ENCODE data around the gene SERINC5.
A peak's percentile ranks its signal among the peaks of the same experiment; 100 is the strongest.
"Not testable (repeated sequence)": the region's sequence is repeated elsewhere in the genome, so short reads cannot be mapped to it uniquely, and the experiment has no call there.

SERINC5 gene

DNA sequence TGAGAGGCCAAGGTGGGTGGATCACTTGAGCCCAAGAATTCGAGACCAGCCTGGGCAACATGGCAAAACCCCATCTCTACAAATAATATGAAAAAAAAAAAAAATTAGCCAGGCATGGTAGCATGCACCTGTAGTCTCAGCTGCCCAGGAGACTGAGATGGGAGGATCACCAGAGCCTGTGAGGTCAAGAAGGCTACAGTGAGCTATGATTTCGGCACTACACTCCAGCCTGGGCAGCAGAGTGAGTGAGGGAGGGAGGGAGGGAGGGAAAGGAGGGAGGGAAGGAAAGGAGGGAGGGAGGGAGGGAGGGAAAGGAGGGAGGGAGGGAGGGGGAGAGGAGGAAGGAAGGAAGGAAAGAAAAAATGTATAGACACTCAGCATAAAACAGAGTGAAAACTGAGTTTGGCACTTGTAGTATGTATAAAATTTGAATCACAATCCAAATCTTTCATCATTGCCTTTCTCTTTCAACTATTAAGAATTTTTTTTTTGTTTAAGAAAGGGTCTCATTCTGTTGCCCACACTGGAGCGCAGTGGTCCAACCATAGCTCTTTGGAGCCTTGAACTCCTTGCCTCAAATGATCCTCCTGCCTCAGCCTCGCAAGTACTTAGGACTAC lies 27.8 kb downstream of the SERINC5 start:
- no peak for DNase-seq (ENCODE audit: low spot score)

DNA sequence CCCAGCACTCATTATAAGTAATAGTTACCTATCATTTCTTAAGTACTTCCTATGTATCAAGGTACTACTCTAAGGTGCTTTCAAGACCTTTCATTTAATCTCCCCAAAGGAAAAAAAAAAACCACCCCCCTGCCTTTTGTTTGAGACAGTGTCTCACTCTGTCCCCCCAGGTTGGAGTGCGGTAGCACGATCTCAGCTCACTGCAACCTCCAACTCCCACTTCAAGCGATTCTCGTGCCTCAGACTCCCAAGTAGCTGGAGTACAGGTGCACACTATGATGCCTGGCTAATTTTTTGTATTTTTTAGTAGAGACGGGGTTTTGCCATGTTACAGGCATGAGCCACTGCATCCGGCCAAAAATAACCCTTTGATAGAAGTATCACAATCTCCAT lies 29.9 kb downstream of the SERINC5 start:
- no peak for DNase-seq (ENCODE audit: low spot score)

DNA sequence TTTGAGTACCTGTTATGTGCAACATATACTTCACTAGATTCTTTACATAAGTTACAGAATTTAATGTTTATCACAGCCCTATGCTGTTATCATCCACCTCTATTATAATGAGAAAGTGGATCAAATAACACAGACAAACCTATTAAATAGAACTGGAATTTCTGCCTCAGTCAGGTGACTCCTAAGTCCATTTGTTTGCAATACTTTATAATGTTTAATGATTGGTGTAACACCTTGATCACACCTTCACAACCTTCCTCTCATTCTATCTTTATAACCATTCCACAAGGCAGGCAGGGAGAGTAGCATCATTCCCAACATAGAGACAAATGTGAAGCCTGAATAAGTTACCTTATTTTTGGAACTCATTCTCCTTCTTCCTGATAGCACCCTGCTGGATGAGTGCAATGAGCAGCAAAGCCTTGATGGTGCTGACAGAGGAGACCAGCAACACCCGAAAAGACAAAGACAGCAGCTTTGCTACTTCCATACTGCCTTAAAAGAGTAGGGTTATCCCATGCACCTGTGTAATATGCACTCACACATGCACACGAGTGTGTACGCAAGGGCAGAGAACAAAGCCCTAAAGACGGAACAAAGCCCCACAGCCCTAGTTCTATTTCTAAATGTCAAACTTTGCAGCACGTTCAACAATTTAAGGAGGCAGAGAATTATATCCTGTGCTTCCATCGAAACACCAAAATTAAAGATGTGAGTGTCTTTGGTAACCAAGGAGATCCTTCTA lies 30.5 kb downstream of the SERINC5 start:
- no peak for DNase-seq (ENCODE audit: low spot score)

DNA sequence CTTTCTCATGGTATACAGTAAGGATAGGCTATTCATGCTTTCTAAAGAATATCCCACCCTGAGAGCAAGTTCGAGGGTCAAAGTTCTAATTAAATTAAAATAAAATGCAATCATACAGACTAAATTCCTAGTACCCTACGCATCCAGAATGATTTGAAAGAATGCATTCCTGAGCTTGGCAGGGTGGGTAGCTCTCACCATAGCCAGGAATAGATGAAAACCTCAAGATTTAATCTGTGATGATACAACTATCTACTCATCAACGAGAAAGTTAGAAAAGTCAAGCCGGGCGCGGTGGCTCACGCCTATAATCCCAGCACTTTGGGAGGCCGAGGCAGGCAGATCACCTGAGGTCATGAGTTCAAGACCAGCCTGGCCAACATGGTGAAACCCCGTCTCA lies 32.3 kb downstream of the SERINC5 start:
- no peak for DNase-seq (ENCODE audit: low spot score)

DNA sequence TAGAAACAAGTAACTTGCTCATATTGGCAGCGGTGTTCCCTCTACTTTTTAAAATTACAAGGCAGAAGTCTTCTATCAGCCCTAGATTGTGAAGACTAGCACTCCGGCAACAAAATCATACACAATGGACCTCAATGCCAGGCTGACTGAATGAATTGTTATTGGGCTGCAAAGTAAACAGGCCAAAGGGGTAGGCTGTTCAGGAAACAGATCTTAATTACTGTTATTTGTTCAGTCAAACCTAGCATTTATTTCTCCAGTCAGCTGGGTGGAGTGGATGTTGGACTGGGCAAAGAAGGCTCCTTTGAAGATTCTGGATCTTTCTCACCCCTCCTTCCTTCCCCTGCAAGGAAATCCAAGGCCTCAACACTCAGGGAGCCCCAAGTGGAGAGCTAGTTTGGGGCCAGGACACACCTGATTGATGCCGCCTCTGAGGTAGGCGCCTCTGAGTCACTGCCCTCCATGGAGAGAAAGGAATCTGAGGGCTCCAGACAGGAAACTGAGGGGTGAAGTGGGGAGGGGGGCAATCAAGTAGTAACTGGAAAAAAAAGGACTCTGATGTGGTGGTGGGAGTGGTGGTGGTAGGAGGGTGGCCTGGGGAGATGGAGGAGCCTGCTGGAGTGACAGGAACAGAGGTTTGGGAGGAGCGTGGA lies 35.5 kb downstream of the SERINC5 start:
- DNase-seq (ENCODE audit: low spot score) = no peak

DNA sequence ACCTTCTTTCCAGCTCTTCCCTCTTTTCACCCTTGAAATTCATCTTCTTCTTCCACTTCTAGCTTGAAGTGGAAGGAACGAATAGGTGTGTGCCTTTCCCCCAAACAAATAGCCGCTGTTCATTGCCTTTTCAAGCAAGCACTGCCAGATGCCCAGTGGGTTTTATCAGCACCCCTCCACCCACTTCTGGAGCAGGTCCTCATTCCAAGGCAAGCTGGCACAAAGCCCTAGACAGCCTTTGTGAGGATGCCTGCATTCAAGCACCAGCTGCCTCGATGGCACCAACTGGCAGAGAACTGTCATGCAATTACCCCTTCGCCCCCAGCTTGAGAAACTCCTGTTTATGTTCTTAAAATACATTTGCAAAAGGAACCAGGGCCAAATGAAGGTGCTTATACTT lies 36.5 kb downstream of the SERINC5 start:
- DNase-seq (ENCODE audit: low spot score) = no peak

DNA sequence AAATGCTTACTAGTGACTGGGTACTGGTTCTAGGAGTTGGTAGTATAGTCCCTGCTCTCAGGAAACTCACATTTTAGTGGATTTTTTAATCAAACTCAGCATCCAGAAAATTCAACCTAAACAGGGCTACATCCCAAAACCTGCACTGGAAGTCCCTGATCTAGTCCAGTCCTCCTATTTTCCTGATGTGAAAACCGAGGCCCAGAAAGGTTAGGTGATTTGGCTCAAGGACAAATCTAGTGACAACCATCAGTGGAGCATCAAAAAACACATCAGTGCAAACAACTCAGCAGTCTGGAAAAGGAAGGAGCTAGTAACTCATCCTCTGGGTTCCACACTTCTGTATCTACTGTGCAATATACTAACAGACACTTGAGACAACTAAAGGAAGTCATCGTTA lies 38.2 kb downstream of the SERINC5 start:
- no peak for DNase-seq (ENCODE audit: low spot score)

DNA sequence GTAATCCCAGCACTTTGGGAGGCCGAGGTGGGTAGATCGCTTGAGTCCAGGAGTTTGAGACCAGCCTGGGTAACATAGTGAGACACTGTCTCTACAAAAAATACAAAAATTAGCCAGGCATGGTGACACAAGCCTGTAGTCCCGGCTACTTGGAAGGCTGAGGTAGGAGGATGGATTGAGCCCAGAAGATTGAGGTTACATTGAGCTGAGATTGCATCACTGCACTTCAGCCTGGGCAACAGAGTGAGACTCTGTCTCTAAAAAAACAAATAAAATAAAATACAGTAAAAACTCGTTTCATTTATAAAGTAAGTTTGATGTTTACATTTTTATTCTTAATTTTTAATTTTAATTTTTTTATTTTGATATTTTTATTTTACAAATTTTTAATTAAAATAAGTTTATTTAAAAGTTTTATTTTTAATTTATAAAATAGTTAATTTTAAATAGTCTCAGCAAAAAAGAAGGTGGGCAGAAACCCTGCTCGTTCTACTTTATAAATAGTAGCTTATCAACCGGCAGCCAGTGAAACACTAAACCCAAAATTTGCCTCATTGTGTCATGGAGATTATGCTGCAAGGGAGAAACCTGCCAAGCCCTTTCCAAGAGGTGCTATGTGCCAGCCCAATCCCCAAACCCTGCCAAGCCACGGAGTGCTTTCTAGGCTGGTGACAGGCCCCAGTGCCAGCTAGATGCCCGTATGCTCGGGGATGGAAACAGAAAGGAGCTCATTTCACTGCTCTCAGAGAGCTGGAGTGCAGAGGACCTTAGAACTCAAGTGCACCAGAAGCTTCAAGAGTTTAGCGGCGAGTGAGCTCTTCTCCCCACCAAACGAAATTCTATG lies 38.9 kb downstream of the SERINC5 start:
- peak; percentile 85 for DNase-seq (ENCODE audit: low spot score)

DNA sequence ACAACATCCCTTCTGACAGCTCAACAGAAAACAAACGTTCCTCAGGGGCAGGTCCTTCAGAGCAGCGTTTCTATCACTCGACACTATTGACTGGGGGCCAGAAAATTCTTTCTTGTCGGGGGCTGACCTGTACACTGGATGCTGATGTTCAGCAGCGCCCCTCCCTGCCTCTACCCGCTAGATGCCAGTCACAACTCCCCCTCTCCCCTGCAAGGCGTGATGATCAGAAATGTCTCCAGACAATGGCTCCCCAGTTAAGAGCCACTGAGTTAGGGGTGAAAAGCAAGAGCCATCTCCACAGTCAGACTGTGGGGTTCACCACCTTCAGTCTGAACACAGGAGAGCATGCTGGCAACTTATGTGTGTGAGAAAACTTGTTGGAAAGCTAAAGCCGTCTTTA lies 39.8 kb downstream of the SERINC5 start:
- no peak for DNase-seq (ENCODE audit: low spot score)

DNA sequence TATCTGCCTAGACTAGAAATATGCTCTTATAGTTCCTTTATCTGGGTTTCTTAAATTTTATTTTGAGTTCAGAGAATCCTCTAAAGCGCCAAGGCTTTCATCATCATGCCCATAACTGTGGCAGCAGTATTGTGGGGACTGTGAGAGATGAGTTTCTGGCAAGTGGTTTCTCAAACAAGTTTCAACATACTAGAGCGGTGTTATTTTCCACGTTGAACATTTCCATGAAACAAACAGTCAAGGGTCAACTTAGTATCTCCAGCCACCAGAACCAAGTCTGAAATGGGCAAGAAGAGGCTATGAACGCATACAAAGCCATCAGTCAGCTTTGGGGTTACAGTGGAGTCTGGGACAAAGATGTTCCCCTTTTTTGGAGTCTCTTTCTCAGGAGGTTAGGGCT lies 40.3 kb downstream of the SERINC5 start:
- no peak for DNase-seq (ENCODE audit: low spot score)

DNA sequence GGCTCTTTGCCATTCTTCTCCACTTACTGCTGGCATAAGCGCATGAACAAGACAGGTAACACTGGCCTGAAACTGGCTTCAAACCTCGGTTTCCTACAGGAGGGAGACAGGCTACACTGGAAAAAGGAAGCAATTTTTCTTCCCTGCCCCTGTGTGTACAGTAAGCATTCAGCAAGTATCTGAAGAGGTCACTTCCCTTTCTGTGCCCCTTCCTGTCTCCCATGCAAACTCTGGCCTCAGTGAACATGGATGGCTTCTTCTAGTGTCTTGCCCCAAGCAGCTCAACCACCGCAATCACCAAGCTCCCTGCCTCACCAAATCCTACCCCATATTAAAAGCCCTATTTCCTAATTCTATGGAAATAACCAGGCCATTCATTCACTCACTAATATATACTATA lies 42.4 kb downstream of the SERINC5 start:
- DNase-seq (ENCODE audit: low spot score) = no peak

DNA sequence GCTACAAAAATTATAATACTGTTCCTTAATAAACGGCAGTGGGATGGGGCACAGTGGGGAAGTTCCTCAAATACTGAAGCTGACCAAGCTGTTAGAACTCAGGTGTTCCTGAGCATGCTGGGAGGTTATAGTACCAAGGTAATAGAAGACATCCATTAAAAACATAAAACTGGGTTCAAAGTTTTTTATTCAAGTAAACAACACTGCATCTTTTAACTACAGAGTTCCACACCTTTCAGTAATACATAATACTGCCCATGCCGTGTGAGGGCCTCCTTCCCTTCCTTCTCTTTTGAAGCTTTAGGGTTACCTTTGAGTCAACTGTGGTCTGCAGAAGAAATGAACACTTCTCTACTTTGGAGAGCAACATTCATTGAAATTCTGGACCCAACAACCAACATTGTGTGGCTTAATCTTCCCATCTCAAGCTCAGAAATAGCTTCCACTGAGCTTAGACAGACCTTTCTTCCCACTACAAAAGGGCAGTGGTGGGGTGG lies 43.6 kb downstream of the SERINC5 start:
- DNase-seq (ENCODE audit: low spot score) = no peak

DNA sequence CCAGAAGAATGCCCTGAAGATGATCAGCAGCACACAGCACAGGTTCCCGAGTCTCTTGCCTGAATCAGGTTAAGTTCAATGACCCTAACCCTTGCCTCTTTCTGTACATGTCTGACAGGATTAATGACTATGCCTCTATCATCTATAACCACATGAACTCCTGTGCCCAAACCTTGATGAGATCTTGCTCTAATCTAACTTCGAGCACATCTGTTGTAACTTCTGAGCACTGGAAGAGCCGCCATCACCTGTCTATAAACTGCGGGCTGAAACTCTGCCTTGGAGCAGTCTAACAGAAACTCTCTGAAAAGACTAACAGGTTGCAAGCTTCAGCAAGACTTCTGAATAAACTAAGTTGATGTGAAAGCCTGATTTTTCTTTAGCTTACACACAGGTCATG lies 44.5 kb downstream of the SERINC5 start:
- DNase-seq (ENCODE audit: low spot score) = no peak

DNA sequence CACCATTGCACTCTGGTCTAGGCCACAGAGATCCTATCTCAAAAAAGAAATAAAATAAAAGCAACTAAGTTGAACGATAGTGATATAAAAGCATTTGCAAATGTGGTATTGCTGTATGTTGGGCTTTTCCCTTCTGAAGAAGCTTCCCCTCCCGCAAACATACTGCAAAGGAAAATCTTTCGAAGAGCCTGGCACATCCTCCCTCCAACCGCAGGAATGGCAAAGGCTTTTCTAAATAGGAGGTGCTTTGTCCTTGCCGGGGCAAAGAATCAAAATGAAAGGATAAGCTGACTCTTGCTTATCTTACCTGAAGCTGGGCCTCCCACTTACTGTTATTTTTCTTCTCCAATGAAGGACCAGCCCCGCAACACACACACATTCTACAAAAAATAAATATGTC lies 45.8 kb downstream of the SERINC5 start:
- DNase-seq (ENCODE audit: low spot score) = no peak

DNA sequence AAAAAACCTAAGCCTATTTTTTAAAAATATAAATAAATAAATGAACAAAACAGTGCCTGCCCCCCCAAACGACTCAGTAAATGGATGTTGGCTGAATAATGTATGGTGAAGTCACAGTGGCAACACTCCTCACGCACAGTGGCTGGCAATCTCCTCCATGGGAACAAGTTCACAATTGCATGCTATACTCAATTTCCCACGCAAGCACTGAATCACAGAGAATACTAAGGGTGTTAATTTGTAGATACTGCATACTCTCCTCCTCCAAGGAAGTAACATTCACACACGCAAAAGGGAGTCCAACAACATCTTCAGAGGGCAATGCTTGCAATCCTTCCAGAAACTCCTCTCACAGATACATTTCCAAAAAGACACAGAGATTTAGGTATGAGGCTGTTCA lies 47.5 kb downstream of the SERINC5 start:
- DNase-seq (ENCODE audit: low spot score) = no peak

DNA sequence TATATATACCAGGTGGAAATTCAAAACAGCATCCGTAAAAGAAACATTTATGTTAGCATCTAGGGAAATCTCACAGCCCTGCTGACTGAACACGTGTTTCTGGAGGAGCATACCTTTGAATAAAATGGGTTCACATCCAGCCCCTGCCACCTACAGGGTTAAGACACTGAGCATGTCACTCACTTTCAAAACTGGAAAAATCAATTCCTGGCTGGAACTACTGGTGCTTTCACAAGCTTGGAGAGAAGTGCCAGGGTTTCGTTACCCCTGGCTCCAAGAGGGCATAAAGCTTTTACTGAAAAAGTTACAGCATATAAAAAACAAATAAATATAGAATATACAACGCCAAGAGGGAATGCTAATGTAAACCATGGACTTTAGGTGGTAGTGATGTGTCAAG lies 48.0 kb downstream of the SERINC5 start:
- DNase-seq (ENCODE audit: low spot score) = no peak

DNA sequence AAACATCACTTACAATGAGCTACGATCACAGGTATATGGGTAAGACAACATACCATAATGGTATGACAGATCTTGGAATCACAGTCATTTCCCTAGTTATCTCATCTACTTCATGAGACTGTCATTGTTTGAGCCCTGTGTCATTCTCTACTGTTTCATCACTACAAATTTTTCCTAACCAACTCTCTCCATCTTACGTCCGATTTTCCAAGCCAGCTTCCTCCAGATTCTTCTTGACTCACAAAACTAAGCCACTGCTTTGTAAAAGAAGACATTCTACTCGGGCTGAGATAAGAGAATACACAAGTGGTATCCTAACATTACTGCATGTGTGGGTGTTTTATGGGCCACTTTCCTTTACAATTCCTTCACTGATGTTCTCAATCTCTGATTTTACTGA lies 49.6 kb downstream of the SERINC5 start:
- DNase-seq (ENCODE audit: low spot score) = no peak

DNA sequence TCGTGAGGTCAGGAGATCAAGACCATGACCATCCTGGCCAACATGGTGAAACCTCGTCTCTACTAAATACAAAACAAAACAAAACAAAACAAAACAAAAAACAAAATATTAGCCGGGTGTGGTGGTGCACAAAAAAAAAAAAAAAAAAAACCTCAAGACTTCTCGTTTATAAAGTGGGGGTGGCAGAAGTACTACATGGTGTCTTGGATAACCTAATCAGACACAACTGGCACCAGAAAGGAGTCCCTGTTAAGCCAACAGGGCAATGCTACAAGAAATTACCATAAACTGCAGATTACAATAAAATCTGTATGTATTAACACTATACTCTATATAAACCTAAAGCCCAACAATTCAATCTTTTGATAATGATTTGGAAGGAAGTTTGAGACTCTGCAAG lies 50.0 kb downstream of the SERINC5 start:
- DNase-seq (ENCODE audit: low spot score) = no peak

DNA sequence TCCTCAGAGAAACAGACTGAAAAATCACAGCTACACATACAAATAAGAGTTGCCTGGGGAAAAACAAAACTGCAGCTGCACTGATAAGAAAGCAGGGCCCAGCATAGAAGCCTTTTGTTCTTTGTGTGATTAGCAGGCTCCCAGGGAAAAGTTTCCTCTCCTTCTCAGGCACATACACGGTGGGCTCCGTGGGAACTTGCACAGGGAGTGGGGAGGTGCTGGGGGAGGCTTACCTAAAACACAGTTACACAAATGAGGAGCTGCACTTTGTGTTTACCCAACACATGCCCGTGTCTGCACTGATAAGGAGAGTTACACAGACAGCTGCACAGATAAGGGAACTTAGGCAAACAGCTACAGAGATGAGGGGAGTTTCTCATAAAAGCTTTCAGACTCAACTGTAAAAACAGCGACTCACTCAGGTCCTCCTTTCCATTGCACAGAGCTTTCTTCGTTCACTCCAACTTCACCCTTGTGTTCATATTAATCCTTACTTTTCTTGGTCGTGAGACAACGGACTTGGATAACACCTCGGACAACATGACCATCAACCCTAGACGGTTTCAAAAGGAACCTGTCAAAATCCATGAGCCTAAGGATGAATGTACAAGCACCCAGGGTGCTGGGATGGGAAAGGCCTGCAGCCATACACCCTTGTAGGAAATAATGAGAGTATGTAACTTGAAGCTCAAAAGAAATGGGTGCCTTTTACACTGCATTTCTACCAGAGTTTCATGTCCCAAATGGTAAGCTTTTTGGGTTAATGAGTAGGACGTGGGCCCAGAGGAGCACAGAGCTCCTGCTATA lies 50.8 kb downstream of the SERINC5 start:
- peak; percentile 70 for DNase-seq (ENCODE audit: low spot score)

DNA sequence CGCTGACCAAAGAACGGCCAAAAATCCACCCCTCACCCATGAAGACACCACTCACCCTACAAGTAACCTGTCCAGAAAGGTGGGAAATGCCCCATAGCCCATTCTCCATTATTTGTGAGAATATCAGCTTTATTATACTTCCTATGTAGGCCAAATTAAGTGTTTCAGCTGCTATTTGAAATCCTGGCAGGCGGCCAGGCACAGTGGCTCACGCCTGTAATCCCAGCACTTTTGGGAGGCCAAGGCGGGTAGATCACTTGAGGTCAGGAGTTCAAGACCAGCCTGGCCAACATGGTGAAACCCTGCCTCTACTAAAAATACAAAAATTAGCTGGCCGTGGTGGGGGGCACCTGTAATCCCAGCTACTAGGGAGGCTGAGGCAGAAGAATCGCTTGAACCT lies 54.1 kb downstream of the SERINC5 start:
- DNase-seq (ENCODE audit: low spot score) = not testable (repeated sequence)

DNA sequence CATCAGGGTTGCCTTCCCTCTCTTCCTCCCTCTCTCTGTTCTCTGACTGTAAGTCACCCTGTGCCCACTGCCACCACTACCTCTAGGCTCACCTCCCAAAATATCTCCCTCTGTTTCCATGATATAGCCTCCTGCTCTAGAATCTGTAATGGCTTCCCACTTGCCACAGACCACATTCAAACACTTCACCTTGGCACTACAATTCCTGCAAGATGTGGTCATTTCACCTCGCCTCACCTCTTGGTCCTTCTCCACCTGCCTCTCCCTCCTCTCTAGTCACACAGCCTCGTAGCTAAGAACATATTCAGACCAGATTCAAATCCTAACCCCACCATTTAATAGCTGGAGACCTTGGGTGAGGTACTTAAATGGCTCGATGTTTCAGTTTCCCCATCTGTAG lies 56.9 kb downstream of the SERINC5 start:
- DNase-seq (ENCODE audit: low spot score) = no peak

DNA sequence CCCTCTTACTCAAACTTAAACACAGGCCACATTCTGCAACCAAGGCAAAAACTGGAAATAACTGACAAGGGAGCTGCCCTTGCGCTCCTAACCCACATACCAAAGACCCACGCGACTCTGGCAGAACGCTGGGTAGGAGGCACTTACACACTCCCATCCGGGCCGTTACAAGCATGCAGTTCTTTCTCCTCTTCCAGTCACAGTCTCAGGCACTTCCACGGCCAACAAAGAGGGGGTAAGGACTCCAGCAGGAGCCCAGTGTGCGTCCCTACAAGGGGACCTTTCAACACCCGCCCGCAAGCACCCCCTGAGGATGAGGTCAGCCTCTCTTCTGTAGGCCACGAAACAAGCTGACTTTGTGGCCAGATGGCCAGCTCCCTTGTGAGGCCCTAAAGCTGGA lies 57.4 kb downstream of the SERINC5 start:
- peak; percentile 94 for DNase-seq (ENCODE audit: low spot score)
